Nephron progenitor cell (in vitro differentiated cells): ENCODE results near the gene SLC7A7.
"Not testable (repeated sequence)": the region's sequence is repeated elsewhere in the genome, so short reads cannot be mapped to it uniquely, and the experiment has no call there.

ENCODE experiments used
- DNase-seq: peaks from one replicate; pipeline ENCODE4 v3.0.0; 2021
- H3K27ac Mint-ChIP-seq: 2 replicates; pipeline ENCODE4 v1.8.0; 2021; ENCODE audit warnings: mild to moderate bottlenecking, moderate library complexity, mixed read lengths
- H3K27me3 Mint-ChIP-seq: 2 replicates; pipeline ENCODE4 v1.8.0; 2021; ENCODE audit warnings: mild to moderate bottlenecking, low read depth, mixed read lengths; ENCODE audit not compliant: poor library complexity
- H3K36me3 Mint-ChIP-seq: 2 replicates; pipeline ENCODE4 v1.8.0; 2021; ENCODE audit warnings: low read depth, mixed read lengths
- H3K4me1 Mint-ChIP-seq: 2 replicates; pipeline ENCODE4 v1.8.0; 2021; ENCODE audit warnings: mixed read lengths
- H3K4me3 Mint-ChIP-seq: 2 replicates; pipeline ENCODE4 v1.8.0; 2021; ENCODE audit warnings: mild to moderate bottlenecking, moderate library complexity, mixed read lengths
- H3K9me3 Mint-ChIP-seq: 2 replicates; pipeline ENCODE4 v1.8.0; 2021; ENCODE audit warnings: mild to moderate bottlenecking, moderate library complexity, mixed read lengths
- CTCF ChIP-seq: fragments of 200-600 bp; sonication (generic); IDR thresholded peaks from 2 replicates; pipeline ENCODE4 v1.5.0; 2021; ENCODE audit warnings: antibody characterized with exemption

SLC7A7 gene

GRCh38 chr14:22835505-22835904 lies 20.3 kb upstream of the SLC7A7 start:
- Mint-ChIP-seq H3K4me3 (peak overlapping the region; percentile 99), H3K36me3 (peaks cover 38% of the 10 kb centered on the region), H3K4me1 (peaks cover 46% of the 10 kb centered on the region), H3K27ac (peak overlapping the region; percentile 92), H3K9me3 (no peaks in the 10 kb centered on the region), H3K27me3 (peaks cover 4% of the 10 kb centered on the region)
- no peak for TF ChIP-seq CTCF
- no peak for DNase-seq

GRCh38 chr14:22830443-22831010 lies 15.3 kb upstream of the SLC7A7 start:
- Mint-ChIP-seq H3K9me3 (no peaks in the 10 kb centered on the region), H3K27me3 (no peaks in the 10 kb centered on the region), H3K4me1 (peaks cover 35% of the 10 kb centered on the region), H3K4me3 (peak overlapping the region; percentile 94), H3K36me3 (peaks cover 34% of the 10 kb centered on the region), H3K27ac (no peak overlapping the region)
- TF ChIP-seq CTCF: no peak
- DNase-seq: no peak

- no peak for TF ChIP-seq CTCF
- peak within 1 kb of the TSS; percentile 94 for H3K4me3 Mint-ChIP-seq
- H3K4me1 Mint-ChIP-seq: peaks cover 36% of the 10 kb centered on the region
- H3K9me3 Mint-ChIP-seq: no peaks in the 10 kb centered on the region
- DNase-seq: peak; percentile 81
- peaks cover 29% of the 10 kb centered on the region for H3K36me3 Mint-ChIP-seq
- no peaks in the 10 kb centered on the region for H3K27me3 Mint-ChIP-seq
- peak within 1 kb of the TSS; percentile 89 for H3K27ac Mint-ChIP-seq
Observed at GRCh38 chr14:22829661-22830442, 14.6 kb upstream of the SLC7A7 start, which contains the start of gene MRPL52. Gene MRPL52 (plus strand): TSS chr14:22829887. CDS start chr14:22829913, 26 bp downstream.

GRCh38 chr14:22829076-22829660 lies 13.9 kb upstream of the SLC7A7 start:
- Mint-ChIP-seq H3K4me3 (peak overlapping the region; percentile 94), H3K27ac (peak overlapping the region; percentile 89), H3K4me1 (peaks cover 43% of the 10 kb centered on the region), H3K36me3 (peaks cover 26% of the 10 kb centered on the region)
- DNase-seq, H3K9me3 Mint-ChIP-seq, H3K27me3 Mint-ChIP-seq: not testable (repeated sequence)

GRCh38 chr14:22824711-22825359 lies 9.6 kb upstream of the SLC7A7 start:
- no peaks in the 10 kb centered on the region for H3K9me3 Mint-ChIP-seq
- H3K36me3 Mint-ChIP-seq: no peaks in the 10 kb centered on the region
- H3K4me1 Mint-ChIP-seq: peaks cover 55% of the 10 kb centered on the region
- TF ChIP-seq CTCF: no peak
- H3K27ac Mint-ChIP-seq: no peak overlapping the region
- H3K4me3 Mint-ChIP-seq: peak overlapping the region; percentile 15
- H3K27me3 Mint-ChIP-seq: peaks cover 6% of the 10 kb centered on the region
- DNase-seq: no peak

- DNase-seq: peak; percentile 86
Observed at GRCh38 chr14:22822571-22823098, 7.4 kb upstream of the SLC7A7 start.

More at GRCh38 chr14:22822571-22823098, 7.4 kb upstream of the SLC7A7 start:
- H3K4me3 Mint-ChIP-seq: peak overlapping the region; percentile 82
- no peak overlapping the region for H3K27ac Mint-ChIP-seq
- no peaks in the 10 kb centered on the region for H3K9me3 Mint-ChIP-seq
- peaks cover 61% of the 10 kb centered on the region for H3K4me1 Mint-ChIP-seq
- peak; percentile 82 for TF ChIP-seq CTCF
- H3K36me3 Mint-ChIP-seq: no peaks in the 10 kb centered on the region
- H3K27me3 Mint-ChIP-seq: peaks cover 6% of the 10 kb centered on the region
